ENCODE data around the gene NIPA2.

DNA sequence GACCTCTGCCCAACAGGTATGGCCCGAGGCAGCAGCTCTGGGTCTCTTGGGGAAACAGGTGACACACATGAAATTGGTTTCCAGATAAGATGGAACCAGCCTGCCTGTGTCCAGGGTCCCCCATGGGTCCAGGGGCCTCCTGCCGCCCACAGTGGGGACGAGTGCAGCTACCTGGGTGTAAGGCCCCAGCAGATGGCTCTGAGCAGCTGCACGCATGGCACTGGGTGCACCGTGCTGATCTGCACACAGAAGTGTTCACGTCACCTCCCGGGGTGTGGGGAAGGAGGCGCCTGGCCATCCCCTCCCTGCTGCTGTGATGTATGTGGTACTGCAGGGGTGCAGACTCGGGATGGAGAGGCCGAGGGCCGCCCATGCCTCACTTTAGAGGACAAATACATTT, 63.6 kb downstream of the NIPA2 start:
- TF ChIP-seq POLR2AphosphoS5 (IDR thresholded peaks at IDR 0.05; ENCODE audit: low read depth, low read length) (no peak), TAF1 (IDR thresholded peaks at IDR 0.05; ENCODE audit: borderline replicate concordance, low read depth, low read length) (no peak)
